HG03280 (cell line): ENCODE data around the gene PCED1B.
"Not testable (repeated sequence)": the region's sequence is repeated elsewhere in the genome, so short reads cannot be mapped to it uniquely, and the experiment has no call there.

Experiments
- ATAC-seq: cut with Tn5 transposase; IDR thresholded peaks from one replicate; pipeline ENCODE4 v1.9.1; 2021; ENCODE audit warnings: mild to moderate bottlenecking, moderate library complexity; ENCODE audit not compliant: unreplicated experiment

PCED1B gene

GRCh38 chr12:47160316-47161244 is 81.2 kb downstream of the PCED1B start:
- no peak for ATAC-seq

DNA sequence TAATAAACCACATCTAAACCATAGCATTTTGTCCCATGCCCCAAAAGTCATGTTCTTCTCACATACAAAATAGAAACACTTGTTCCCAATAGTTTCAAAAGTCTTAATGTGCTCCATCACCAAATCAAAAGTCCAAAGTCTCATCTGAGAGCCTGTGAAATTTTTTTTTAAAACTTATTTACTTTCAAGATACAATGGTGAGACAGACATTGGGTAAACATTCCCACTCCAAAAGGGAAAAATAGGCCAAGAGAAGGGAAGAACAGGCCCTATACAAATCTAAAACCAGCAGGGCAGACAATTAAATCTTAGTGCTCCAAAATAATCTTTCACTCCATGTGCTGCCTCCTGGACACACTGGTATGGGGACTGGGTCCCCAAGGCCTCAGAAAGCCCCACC is 84.7 kb downstream of the PCED1B start:
- no peak for ATAC-seq

DNA sequence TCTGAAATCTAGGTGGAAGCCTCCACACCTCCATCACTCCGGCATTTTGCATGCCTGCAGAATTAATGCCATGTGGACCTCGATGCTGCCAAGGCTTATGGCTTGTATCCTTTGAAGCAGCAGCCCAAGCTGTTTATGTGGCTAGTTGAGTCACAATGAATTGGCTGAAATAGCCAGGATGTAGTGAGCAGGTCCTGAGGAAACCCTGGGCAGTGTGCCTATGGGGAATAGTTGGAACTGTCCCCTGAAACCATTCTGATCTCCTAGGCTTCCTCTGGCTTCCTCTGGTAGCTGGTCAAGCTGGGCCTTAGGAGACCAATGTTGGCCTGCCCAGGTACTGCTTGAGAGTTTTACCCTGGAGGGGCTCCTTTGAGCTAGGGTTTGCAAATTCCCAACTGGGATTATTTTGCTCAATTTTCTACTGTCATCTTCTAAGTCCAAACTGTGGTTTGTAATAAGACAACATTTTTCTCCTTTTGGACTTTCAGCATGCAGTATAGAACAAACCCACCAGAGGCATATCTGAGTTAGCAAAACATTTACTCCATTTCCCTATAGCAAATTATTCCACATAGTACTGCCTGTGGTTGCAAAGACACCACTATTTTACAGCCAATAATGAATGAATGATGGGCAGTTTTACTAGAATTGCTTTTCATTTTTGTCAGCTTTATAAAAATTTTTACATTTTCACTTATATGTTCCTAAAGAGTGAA is 85.5 kb downstream of the PCED1B start:
- no peak for ATAC-seq

DNA sequence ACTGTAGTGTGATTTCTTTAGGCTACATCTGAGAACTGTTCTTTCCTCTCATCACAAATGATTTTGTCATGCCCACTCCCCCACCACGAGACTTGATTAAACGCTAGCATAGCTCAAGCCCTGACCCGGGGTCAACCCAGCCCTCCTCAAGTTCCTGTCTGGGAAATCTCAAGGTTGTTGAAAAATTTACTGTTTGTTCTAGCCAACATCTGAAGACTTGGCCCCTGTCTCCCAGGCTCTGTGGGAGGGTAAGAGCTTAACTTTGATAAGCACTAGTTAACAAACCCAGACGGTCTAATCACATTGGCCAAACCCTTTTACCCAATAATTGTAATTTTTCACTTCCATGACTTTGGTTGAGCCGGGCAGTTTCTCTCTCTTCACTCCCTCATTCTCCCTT is 86.5 kb downstream of the PCED1B start:
- ATAC-seq = no peak

GRCh38 chr12:47166365-47166764 is 86.9 kb downstream of the PCED1B start:
- no peak for ATAC-seq

DNA sequence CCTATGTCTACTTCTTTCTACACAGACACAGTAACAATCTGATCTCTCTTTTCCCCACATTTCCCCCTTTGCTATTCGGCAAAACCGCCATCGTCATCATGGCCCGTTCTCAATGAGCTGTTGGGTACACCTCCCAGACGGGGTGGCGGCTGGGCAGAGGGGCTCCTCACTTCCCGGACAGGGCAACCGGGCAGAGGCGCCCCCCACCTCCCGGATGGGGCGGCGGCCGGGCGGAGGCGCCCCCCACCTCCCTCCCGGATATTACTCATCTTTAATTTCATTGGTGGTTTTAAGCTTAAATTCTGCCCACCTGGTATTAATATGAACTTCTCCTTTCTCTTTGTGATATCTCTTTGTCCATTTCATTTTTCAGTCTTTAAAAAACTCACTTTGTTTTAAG is 90.9 kb downstream of the PCED1B start:
- ATAC-seq = not testable (repeated sequence)

DNA sequence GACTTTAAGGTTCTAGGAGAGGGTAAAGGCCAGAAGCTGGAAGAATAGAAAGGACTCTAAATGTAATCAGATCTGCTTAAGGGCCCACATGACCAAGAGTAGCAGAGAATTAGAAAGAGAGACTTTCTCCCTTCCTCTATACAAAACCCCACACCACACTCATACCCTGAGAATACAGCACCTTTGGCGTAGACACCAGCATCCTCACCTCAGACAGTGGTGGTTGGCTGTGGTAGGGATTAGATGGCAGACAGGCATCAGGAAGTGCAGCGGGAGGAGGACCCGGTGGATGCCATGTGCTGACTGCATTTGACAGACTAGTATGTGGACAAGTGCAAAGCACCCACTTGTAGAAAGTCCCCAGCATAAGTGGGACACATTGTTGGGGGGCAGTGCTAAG is 98.6 kb downstream of the PCED1B start:
- ATAC-seq = no peak

- not testable (repeated sequence) for ATAC-seq
These were observed 102.9 kb downstream of the PCED1B start for GRCh38 chr12:47182164-47182938.

- ATAC-seq = no peak
These were observed 104.8 kb downstream of the PCED1B start for GRCh38 chr12:47184229-47184628.

DNA sequence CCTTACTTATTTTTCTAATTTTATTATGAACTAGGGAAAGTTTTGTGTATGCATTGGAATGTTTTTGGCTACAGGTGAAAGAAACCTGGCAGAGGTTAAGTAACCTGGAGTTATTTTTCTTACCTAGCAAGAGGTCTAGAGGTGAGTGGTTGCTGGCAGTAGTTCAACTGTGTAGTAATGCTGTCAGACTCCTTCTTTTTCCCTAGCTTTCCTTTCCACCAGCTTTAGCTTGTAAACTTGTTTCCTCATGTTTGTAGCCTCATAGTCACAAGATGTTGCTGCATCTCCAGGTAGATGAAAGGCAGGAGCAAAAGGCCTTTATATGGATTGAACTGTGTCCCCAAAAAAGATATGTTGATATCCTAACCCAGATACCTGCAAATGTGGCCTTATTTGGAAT is 105.4 kb downstream of the PCED1B start:
- ATAC-seq = no peak

- no peak for ATAC-seq
These were observed 106.8 kb downstream of the PCED1B start for GRCh38 chr12:47186246-47186645.

DNA sequence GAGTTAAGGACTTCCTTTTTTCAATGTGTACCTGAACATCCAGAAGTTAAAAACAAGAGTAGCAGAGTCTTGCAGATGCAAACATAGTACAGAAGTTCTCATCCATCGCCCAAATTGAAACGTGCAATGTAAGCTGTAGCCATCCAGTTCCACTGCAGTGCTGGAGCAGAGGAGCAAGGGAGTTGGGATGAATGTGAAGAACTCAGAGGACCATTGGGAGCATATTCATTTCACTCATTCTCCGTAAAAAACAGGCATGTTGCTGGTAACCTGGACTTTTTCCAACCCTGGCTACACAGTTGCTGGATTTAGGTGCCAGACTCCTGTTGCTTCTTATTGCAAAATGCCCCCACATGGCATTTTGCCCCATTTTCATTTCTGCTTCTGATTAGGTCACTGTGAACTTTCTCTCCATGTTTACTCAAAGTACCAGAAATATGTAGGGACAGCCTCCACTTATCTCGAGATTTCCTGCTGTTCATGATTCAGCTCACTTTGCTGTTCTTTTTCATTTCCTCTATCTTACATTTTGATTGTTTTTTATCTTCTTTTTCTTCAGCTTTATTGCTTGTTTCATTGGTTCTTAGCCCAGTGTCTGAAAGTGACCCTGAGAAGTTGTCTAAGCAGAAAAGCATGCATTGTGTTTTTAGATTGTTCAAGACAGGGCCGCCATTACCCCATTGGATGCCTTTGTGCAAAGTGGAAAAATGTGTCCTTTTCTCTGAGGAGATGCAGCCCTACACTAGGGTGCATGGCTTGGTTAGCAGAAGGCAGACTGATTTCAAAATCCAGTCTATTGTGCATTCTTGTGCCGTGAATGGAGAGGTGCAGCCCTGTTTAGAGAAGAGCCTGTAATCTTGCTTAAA is 109.4 kb downstream of the PCED1B start:
- ATAC-seq = no peak

DNA sequence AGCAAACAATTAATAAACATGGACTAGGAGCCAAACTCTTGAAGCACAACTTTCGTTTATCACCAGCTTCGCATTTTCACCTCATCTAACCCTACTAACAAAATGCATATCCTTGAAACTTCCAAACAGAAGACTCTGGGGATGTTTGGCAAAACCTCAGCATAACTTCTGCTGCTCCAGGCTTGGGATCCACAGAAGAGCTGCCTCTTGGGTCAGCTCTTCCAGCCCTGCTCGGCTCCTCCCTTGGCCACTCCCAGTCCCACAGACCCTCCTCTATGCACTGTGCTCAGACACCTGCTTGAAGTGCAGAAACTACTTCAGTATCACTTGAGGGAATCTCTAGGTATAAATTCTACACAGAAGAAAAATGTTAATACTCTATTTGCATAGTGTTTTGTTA is 110.3 kb downstream of the PCED1B start:
- ATAC-seq = no peak

GRCh38 chr12:47190271-47190750 is 110.9 kb downstream of the PCED1B start:
- ATAC-seq = no peak

- ATAC-seq = no peak
These were observed 111.5 kb downstream of the PCED1B start for GRCh38 chr12:47190905-47191304.

- ATAC-seq = no peak
These were observed 112.6 kb downstream of the PCED1B start for GRCh38 chr12:47192051-47192450.

GRCh38 chr12:47193066-47193465 is 113.6 kb downstream of the PCED1B start:
- ATAC-seq = no peak

DNA sequence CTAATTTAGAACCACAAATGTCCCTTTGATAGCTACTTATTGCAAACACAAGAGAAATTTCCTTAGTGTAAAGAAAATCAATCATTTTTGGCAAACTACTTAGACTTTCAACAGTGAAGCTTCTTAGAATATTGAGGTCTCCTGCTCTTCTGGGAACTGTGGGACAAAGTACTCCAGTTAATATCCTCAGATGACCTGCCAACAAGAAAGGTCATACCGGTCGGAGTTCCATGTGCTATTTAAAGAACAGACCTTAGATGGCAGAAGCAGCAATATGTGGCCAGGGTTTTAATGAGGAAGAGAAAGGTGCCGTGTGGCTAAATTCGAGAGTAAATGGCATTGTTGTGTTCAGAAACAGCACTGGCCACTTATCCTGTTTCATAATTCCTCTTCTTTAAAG is 115.1 kb downstream of the PCED1B start:
- no peak for ATAC-seq

DNA sequence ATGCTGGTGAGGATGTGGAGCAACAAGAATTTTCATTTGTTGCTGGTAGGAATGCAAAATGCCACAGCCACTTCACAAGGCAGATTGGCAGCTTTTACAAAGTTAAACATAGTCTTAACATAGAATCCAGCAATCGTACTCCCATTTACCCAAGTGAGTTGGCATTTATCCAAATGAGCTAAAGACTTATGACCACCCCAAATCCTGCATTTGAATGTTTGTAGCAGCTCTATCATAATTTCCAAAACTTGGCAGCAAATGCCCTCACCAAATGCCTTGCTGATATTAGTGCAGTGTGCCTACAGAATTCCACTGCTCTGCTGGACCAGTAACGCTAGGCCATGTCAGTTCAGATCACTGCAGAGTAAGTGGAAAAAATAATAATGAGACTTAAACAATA is 121.0 kb downstream of the PCED1B start:
- ATAC-seq = no peak

DNA sequence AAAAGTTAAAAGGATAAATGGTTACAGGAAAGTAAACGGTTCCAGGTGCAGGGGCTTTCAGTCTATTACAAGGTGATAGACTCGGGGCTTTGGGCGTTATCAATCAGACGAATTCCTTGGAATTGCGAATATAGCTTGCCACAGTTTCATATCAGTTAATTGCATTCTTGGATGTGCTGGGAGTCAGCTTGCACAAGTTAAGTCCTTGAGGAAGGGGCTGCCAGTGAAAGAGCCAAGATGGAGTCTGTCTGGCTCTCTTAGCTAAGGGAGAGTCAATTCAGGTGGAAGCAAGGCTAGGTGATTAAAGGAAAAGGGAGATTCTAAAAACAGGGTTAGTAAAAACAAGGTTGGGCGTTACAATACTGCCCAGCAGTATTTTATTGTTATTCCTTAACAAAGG is 121.8 kb downstream of the PCED1B start:
- ATAC-seq = not testable (repeated sequence)
